Thyroid gland (tissue), 4 donors: ENCODE results near the gene JDP2. TPM values are rescaled to one million over a fixed set of nuclear protein-coding genes. Genes with fewer than 3 reads are reported as not detected.

Source experiments
- DNase-seq, 2 donors: peaks; one replicate each; pipeline ENCODE4 v3.0.0-alpha.2; 2019
- H3K27ac ChIP-seq, 3 donors: fragments of 200-600 bp; sonication (generic); 1 replicate in 2 of 3; 2 replicates in 1 of 3; pipeline ENCODE4 v1.5.1; 2016 to 2019; ENCODE audit warnings: mild to moderate bottlenecking in 1 of 3, moderate library complexity in 1 of 3
- H3K27me3 ChIP-seq: fragments of 200-600 bp; sonication (generic); one replicate; pipeline ENCODE4 v1.5.1; 2019
- H3K36me3 ChIP-seq, 2 donors: fragments of 200-600 bp; sonication (generic); one replicate each; pipeline ENCODE4 v1.5.1; 2016 to 2019
- H3K4me1 ChIP-seq, 2 donors: fragments of 200-600 bp; sonication (generic); one replicate each; pipeline ENCODE4 v1.5.1; 2017 to 2019
- H3K4me3 ChIP-seq, 3 donors: fragments of 200-600 bp; sonication (generic); replicated peaks in 1 of 3; 1 replicate in 2 of 3; 2 replicates in 1 of 3; pipeline ENCODE4 v1.5.1; 2016; ENCODE audit warnings: mild to moderate bottlenecking in 1 of 3
- H3K9me3 ChIP-seq: fragments of 200-600 bp; sonication (generic); one replicate; pipeline ENCODE4 v1.5.1; 2017
- POLR2A ChIP-seq, 2 donors: fragments of 450-650 bp; IDR thresholded peaks; one replicate each; pipeline ENCODE4 v1.6.1; 2017; ENCODE audit warnings: antibody characterized with exemption in 2 of 2, mild to moderate bottlenecking in 2 of 2, moderate library complexity in 1 of 2
- WGBS, 2 donors: methylation state at CpG; one replicate each; pipeline ENCODE4 v1.1.5; 2017; 5-methylcytosine and 5-hydroxymethylcytosine counted together
- intact Hi-C: fragments of 100-400 bp; cut with DNase I; formaldehyde crosslinking; loops from one replicate; pipeline ENCODE4 v1.15.1; 2023
- total RNA-seq, 4 donors: library from RNA; depleted of rRNA; stranded (reverse); fragments of >200 nt; gene quantifications; one replicate each; pipeline ENCODE4 v1.2.3, GENCODE V29; 2016
- TF ChIP-seq, protein P1 (sequence below), 6 experiments: fragments of 200-600 bp in 3 of 6; fragments of 450-650 bp in 3 of 6; sonication (generic) in 3 of 6; IDR thresholded peaks; one replicate each; pipeline ENCODE4 v1.5.1; 2016 to 2019; ENCODE audit warnings: antibody characterized with exemption in 6 of 6, mild to moderate bottlenecking in 2 of 6, inconsistent platforms in 1 of 6, moderate library complexity in 1 of 6

JDP2 gene
- total RNA-seq, 4 donors from 2014 or later, result 24.2 to 54.6 (median 36.3) TPM

DNA sequence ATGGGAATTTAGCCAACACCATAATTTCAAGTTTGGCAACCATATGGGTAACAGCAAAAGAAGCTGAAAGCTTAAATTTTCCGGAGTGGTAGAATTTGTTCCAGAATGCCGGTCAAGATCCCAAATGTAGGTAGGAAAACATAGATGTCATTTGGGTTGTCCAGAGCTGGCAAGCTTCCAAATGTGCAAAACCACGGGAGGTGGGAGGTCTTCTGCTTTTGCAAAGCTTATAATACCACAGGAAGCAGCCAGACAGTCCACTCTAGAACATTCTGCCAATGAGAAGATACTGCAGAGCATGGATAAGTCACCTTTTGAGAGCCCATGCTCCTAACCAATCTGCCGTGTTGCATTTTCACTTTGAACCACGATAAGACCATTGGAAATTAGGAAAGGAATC, 68.1 kb downstream of the JDP2 start:
- 64 to 79% methylated on average over 5 of the region's 5 CpGs for WGBS, 2 donors
- no peaks in the 10 kb centered on the region for H3K36me3 ChIP-seq
- TF ChIP-seq POLR2A (IDR thresholded peaks at IDR 0.05), result no peak

DNA sequence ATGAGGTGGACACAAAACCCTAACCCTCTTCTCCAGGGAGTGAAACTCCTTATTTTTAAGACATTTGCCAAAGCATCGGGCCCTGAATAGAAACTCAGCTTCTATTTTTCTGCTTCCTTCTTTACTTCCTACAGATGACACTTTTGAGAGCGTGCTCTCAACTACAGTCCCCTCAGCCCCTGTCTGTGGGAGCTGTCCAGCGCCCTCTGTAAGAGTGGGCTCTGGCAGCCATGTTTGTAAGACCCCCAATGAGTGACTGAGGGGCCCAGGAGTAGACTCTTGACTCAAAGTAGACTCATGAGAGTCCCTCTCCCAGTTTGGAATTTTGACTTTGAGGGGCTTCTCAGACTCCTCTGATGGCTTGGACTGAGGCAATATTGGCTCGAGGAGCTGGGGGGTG, 68.9 kb downstream of the JDP2 start:
- TF ChIP-seq, protein P1, sequence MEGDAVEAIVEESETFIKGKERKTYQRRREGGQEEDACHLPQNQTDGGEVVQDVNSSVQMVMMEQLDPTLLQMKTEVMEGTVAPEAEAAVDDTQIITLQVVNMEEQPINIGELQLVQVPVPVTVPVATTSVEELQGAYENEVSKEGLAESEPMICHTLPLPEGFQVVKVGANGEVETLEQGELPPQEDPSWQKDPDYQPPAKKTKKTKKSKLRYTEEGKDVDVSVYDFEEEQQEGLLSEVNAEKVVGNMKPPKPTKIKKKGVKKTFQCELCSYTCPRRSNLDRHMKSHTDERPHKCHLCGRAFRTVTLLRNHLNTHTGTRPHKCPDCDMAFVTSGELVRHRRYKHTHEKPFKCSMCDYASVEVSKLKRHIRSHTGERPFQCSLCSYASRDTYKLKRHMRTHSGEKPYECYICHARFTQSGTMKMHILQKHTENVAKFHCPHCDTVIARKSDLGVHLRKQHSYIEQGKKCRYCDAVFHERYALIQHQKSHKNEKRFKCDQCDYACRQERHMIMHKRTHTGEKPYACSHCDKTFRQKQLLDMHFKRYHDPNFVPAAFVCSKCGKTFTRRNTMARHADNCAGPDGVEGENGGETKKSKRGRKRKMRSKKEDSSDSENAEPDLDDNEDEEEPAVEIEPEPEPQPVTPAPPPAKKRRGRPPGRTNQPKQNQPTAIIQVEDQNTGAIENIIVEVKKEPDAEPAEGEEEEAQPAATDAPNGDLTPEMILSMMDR (IDR thresholded peaks at IDR 0.05), result no peak
- no peak for TF ChIP-seq POLR2A (IDR thresholded peaks at IDR 0.05)
- WGBS, 2 donors, result 91 to 93% methylated on average over 4 of the region's 4 CpGs
- DNase-seq, result no peak
- Histone ChIP-seq H3K9me3 (no peaks in the 10 kb centered on the region), H3K27me3 (no peaks in the 10 kb centered on the region), H3K36me3 (no peaks in the 10 kb centered on the region), H3K27ac (no peak overlapping the region), H3K4me3 (no peak overlapping the region), H3K4me1 (no peaks in the 10 kb centered on the region)
- intact Hi-C loops, result loop anchor here (10.0 kb wide), 1 partner anchor 58 kb away; no protein-coding TSS in a partner anchor

More for the DNA sequence above, 68.1 kb downstream of the JDP2 start:
- intact Hi-C loops, result loop anchor here (10.0 kb wide), 1 partner anchor 59 kb away; no protein-coding TSS in a partner anchor
- H3K4me3 ChIP-seq, result no peak overlapping the region
- H3K27me3 ChIP-seq, result no peaks in the 10 kb centered on the region
- no peaks in the 10 kb centered on the region for H3K9me3 ChIP-seq
- DNase-seq, result no peak
- H3K4me1 ChIP-seq, result no peaks in the 10 kb centered on the region
- no peak overlapping the region for H3K27ac ChIP-seq

DNA sequence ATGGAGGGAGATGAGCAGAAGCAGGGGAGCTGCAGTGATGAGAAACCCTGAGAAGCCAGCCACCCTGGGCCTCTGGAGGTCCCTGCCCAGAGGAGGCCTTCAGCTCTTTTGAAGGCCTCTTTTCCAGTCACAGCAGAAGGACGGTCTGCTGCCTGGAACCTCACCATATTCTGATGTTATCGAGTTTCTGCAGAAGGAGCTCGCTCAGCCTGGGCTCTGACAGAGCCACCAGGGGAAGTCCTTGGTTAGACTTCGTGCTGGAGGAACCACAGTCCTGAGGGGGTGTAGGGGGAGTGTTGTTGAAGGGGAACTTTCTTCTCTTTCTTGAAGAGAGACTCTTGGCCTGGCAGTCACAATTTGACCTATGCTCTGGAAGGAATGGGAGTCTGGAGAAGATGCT, 69.4 kb downstream of the JDP2 start:
- Histone ChIP-seq H3K4me1 (no peaks in the 10 kb centered on the region), H3K9me3 (no peaks in the 10 kb centered on the region), H3K27me3 (no peaks in the 10 kb centered on the region), H3K4me3 (no peak overlapping the region), H3K27ac (no peak overlapping the region), H3K36me3 (no peaks in the 10 kb centered on the region)
- intact Hi-C loops, result loop anchor here (10.0 kb wide), 1 partner anchor 58 kb away; no protein-coding TSS in a partner anchor
- TF ChIP-seq POLR2A (IDR thresholded peaks at IDR 0.05), result no peak
- TF ChIP-seq, protein P1 (IDR thresholded peaks at IDR 0.05), result no peak
- no peak for DNase-seq
- WGBS, 2 donors, result 81 to 90% methylated on average over 4 of the region's 4 CpGs

DNA sequence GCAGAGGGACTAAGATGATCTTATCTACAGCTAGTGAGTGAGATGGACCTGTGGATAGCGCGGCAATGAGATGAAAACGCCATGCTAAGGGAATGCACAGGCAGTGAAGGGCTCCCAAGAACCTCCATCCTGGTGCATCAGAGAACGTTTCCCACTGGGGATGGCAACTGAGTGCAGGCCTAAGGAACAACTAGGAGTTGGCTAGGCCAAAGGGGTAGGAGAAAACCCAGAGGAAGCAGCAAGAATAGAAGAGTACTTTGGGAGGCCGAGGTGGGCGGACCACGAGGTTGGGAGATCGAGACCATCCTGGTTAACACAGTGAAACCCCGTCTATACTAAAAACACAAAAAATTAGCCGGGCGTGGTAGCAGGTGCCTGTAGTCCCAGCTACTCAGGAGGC, 69.9 kb downstream of the JDP2 start:
- Histone ChIP-seq H3K9me3 (no peaks in the 10 kb centered on the region), H3K4me1 (no peaks in the 10 kb centered on the region), H3K27ac (no peak overlapping the region), H3K27me3 (no peaks in the 10 kb centered on the region), H3K4me3 (no peak overlapping the region), H3K36me3 (no peaks in the 10 kb centered on the region)
- 90 to 94% methylated on average over 11 of the region's 11 CpGs for WGBS, 2 donors
- DNase-seq, result no peak
- TF ChIP-seq, protein P1 (IDR thresholded peaks at IDR 0.05), result no peak
- no peak for TF ChIP-seq POLR2A (IDR thresholded peaks at IDR 0.05)
- intact Hi-C loops, result loop anchor here (10.0 kb wide), 1 partner anchor 57 kb away; no protein-coding TSS in a partner anchor

DNA sequence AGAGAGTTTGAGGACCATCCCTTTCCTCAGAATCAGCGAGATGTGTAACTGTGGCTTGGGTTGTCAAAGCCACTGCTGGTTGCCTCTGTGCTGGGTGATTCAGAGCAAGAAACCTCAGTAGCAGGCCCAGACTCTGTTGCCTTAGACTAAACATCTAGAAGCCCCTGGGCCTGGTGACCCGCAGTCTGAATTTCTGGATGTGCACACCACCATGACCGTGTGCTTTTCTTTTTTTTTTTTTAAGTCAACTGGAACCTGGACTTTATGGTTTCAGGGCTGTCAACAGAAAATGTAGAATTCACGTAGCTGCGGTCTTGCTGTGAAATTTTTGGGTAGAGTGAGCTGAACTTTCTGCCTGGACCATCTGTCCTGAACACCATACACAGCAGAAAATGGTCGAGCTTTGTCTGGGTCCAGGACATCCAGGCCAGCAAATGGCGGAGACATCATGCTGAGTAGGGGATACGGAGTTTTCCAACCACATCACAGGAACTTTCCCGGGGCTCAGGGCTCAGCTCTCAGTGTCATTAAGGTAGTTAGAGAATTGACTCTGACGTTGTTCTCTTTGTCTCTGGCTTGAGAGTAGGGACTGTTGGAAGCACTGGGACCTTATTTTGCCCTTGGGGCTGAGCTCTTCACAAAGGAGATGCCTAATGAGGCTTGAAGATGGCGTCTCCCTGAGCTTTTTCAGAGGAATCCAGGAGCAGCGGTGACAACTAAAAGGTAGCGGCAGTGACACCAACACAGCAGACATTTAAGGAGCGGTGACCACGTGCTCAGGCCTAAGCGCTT, 71.5 kb downstream of the JDP2 start:
- 90% methylated on average over 15 to 16 of the region's 16 CpGs for WGBS, 2 donors
- Histone ChIP-seq H3K36me3 (no peaks in the 10 kb centered on the region), H3K9me3 (no peaks in the 10 kb centered on the region), H3K4me1 (no peaks in the 10 kb centered on the region), H3K27me3 (no peaks in the 10 kb centered on the region), H3K4me3 (no peak overlapping the region), H3K27ac (no peak overlapping the region)
- no peak for TF ChIP-seq POLR2A (IDR thresholded peaks at IDR 0.05)
- TF ChIP-seq, protein P1 (IDR thresholded peaks at IDR 0.05), result no peak
- no peak for DNase-seq
- intact Hi-C loops, result loop anchor here (10.0 kb wide), 1 partner anchor 56 kb away; no protein-coding TSS in a partner anchor
